NCI-H1417 treated with DMSO at 0.1 percent for 48 hours (cell line): ENCODE data around the gene EBF3.

Source experiments
- DNase-seq: peaks from one replicate; lab custom pipeline; 2025; lab: John Stamatoyannopoulos, UW

Gene EBF3

DNA sequence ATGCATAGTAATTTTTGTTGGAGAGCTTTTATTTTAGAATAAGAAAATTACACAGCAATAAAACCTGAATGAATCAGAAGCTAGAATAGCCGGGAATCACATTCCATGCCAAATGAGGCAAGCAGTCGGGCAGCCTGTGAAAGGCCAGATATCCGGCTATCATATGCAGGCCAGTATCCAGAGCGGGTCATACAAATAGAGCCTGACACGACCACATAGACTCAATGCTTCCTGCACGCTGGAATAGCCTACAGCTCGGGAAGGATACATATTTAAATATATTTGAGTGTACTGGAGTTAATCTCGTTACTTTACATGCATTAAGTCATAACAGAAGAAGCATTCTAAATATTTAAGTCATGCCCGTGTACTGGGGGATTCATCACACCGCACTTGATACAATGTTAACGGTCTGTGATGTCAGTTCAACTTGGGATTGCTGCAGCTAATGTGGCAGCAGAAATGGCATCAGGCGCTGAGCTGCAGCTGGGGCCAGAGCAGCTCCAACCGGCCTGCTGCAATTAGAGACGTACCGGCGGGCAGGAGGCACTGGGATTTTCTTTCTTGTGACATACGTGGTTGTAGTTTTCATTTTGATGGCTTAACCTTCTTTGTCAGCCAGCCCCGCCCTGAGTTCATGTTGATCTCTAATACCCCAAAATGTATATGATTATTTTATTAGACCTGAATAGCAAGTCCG lies 112.0 kb downstream of the EBF3 start:
- DNase-seq: no peak

DNA sequence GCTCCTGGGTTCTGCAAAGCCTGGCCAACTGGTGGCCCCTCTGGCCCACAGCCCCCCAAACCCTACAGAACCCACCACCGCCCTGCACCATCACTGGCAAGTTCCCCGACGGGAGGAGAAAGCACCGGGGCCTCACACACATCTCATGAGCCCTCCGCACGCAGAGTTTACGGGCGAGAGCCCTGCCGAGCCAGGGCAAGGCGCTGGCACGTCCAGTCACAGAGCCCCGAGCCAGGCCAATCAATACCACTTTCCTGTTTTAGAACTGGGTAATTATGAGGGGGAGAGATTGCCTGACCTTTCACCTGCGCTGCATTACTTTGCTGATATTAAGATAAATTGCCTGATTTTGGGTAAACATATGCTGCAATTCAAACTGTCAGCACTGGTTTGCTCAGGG lies 113.3 kb downstream of the EBF3 start:
- DNase-seq: no peak

DNA sequence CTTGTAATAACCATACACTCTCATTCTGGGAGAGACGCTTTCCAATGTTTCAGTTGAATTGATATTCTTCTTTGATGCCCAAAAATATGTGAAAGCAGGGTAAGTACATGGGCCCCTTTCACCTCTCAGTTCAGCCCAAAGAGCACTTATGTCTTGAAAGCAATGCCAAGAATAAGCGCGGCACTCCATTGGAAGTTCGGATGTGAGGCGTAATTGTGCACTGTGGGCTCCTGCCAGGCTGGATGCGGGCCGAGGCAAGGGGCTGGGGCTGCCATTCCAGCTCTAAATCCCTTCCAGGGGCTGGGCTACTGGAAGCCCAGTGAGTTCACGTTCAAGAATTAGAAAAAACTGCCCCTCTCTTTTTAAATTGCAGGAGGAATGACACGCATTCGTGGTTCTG lies 113.8 kb downstream of the EBF3 start:
- no peak for DNase-seq

DNA sequence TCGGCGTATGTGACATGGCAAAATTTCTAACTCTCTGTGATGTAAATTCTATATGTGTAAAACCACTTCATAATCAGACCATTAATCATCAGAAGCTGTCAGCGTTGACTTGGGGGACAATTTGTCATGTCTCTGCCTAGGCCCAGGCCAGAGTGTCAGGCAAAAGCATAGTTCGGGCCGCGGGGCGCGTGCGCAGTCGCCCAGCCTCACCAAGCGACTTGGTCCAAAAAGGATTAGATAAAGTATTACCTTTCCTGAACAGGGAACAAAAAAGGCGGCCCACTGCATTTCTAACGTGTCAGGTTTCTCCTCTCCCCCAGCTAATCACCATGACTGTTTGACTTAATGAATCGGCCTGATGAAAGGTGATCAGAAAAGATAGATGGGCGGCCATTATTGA lies 114.2 kb downstream of the EBF3 start:
- no peak for DNase-seq

DNA sequence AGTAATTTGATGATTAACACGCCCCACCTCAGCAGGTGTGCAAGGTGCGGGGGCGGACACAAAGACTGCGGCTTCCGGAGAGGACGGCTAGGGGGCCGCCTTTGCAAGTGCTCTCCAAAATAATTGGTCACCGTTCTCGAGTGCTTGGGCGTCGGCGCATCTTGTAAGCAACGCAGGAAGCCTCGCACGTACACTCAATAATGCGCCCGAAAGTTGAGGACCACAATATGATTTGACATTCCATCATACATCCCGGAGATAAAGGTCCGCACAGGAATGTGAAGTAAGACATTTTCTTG lies 114.7 kb downstream of the EBF3 start:
- DNase-seq: peak; percentile 52

DNA sequence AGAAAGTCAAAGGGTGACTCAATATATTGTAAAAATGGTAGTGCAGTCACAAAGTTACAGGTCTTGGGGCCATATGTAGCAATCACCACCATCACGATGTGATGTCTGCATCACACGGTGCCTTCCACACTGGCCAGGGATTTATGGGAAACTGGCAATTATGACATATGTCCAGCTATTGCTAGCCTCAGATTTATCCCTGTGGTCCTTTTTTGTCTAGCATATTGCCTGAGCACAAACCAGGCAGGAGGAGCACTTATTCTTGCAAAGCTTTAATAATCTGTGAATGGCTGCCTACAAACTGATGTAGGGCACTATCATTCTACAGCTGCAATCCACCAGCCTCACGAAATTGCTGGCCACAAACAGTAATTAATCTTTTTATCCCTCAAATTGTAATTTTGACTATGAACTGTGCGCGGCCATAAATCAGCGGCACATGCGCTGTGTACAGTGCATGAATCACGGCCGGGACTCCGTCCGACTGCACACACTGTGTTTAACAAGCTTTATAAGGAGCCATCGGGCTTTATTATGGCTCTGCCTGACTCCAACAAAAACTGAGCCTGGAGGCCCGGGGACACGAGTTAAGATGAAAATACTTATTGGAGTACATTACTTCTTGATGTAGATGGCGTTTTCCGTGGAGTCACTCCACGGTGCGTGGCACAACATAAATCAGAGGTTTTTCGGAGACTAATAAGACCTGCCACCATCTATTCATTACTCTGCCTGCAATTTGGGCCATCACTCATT lies 115.2 kb downstream of the EBF3 start:
- DNase-seq: peak; percentile 52

DNA sequence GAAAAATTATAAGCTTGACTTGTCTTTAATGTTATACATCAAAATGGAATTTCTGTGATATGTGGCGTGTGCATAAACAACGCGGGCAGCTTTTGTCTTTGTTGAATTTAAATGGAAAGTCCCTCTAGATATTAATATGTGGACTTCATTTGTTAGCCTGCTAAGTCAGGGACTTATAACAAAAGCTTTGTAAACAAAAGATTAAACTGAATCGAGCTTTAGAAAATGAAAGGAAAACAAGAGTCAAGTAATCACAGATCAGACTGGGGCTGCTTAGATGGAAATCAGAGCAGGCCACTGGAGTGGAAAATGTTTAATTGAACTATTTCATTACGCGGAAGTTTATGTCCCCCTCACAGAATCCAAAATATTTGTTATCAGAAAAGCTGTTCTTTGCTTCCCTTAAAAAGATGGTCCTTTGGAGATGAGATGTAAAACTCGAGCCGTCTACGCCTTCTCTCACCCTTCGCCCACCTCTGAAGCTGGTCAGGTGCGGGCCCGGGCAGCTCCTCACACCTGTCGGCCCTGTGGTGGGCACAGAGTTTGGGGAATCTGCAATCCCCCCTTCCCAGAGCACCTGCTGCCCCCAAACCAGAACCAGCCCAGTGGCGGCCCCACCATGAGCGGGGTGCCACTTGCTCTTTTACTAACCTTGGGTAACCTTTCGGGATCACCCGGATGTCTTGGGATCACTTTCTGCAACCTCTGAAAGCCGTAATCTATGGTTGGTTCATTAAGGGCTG lies 116.2 kb downstream of the EBF3 start:
- DNase-seq: no peak

DNA sequence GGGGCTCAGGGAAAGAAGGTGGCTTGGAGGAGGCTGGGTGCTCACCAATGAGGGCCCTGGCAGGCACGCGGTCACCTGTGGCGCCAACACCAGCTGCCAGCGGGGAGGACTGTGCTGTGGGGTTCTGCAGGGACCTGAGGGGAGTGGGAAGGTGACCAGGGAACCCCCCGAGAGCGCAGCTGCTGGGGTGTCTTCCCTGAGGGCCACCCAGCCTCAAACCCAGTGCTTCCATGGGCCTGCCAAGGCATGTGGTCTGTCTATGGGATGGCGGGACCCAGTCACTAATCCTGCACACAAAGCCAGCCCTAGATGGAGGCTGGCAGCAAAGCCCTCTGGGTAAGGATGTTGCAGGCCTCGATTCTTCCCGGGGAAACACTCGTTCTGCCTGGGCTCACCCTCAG lies 117.1 kb downstream of the EBF3 start:
- DNase-seq: no peak

DNA sequence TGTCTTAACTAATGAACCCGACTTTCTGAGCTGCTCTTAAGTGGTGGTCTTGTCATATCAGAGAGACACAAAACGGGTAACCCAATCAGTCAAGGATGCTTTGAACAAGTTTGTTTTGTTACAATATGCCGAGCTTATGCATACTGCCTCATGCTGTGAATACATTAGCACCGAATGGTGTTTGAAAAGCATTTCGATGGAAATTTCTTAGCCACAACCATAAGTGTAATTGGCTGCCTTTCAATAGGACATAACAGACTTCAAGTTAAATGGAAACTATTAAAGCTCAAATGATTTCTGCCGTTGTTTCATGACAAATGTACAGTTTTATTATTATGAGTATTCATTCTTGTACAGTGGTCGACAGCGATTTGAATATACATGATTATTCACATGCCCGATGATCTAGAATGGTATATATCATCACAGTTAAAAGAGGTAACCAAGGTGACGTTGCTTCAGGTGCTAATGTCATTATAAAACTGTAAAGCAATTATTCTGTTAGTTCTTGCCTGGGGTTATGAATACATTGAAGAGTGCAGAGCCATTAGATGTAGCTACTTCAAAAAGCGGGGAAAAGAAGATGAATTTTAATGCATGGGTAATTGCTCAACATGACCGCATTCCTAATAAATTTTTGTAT lies 118.8 kb downstream of the EBF3 start:
- DNase-seq: peak; percentile 39

DNA sequence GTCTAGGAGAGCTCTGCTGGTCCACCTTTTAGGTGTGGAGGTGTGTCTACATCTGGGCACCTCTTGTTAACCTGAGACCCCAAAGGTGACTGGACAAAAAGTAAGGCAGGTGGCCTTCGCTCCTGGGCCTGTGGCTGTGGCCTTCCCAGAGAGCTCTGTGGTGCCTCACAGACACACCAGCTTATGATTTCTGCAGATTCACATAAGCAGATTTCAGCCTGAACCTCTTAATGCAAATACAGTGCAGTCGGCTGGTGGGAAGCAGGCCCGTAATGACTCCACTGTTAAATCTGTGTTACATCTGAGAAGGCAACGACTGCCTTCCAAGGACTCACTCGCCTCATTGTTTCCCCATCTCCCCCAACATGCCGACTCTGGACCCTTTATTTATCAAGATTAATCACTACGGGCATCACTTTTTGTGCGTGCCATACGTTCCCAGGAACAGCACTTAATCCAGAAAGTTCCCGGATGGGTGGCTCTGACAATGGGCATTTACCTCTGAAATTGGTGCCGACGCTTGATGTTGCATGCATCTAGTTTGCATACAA lies 119.8 kb downstream of the EBF3 start:
- DNase-seq: no peak

DNA sequence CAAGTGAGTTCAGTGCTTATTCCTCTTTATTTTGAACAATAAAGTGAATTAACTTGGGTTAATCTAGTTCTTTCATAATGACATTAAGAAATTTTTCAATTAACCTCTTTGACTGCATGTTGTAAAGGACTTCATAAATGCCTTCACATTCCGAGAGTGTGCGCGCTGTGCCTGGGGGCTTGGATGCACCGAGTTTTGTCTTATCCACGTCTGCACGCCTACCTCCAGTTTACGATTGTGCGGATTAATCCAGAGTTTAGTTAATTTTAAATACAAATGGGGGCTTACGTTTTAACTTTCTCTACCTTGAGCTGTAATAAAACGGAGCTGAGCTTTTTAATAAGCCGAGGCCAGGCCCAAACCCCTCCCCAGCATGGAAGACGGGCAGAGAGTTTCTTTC lies 120.4 kb downstream of the EBF3 start:
- DNase-seq: no peak

DNA sequence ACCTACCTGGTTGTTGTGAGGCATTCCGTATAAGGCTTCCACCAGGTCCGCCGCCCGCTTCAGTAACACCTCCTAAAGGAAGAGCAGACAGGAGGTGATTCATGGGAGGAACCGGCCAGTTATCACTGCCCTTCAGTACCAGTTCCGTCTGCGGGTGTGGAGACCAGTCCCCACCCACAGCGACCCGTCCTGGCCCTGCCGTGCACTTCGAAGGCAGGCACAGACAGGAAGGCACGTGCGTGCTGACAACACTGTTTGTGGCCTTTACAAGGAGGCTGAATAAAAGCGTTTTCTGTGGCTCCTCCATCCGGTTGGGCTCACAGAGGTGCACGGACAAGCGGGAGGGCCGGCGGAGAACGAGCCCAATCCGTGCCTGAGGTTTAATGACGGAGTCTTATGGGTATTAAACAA lies 120.9 kb downstream of the EBF3 start:
- DNase-seq: no peak

DNA sequence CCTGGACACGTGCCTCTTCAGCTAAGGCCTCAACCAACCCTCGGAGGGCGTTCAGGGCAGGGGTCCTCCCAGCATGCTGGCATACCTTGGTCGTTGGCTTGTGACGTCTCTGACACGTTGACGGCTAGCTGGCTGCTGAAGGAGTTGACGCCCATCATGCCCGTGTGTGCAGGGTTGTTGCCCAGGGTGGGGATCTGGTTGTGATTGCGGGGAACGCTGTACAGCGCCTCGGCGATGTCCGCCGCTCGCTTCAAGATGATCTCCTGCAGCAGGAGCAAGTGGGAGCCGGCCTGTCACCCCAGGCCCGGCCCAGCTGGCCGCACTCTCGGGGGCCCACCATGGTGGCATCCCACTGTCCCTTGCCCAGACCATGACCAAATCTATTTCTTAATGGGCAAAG lies 122.0 kb downstream of the EBF3 start:
- DNase-seq: no peak

DNA sequence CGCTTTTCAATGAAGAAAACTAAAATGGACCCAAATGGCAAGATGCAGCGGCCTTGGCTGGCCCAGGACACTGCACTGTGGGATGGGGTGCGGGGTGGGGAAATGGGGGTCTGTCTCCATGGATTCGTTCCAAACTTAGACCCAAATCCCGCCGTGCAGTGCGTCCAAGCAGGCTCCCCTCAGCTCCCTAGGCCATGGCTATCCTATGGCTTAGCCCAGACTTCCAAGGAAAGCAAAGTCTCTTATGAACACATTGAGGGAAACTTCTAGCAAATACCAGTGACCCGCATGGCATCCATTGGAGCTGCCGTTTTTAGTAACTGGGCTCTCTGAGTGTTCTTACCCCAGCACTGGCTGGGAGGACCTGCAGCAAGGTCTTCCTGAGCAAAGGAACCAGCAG lies 122.5 kb downstream of the EBF3 start:
- no peak for DNase-seq

DNA sequence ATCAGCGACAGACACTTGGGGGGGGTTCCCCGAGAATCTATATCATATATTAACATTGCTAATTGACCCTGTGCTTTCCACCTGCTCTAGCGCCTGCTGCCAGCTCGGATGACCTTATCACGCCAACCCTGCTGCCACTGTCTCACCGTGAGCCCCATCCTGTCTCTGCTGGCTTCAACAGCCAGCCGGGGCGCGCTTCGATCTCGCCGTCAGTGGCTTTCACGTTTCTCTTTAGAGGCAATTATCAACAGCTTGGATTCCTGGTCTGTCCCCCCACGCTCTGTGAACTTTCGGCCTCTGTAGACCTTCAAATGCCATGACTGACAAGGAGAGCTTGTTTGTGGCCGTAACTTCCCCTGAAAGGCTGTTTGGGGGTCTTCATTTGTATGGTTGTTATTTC lies 123.0 kb downstream of the EBF3 start:
- DNase-seq: no peak

DNA sequence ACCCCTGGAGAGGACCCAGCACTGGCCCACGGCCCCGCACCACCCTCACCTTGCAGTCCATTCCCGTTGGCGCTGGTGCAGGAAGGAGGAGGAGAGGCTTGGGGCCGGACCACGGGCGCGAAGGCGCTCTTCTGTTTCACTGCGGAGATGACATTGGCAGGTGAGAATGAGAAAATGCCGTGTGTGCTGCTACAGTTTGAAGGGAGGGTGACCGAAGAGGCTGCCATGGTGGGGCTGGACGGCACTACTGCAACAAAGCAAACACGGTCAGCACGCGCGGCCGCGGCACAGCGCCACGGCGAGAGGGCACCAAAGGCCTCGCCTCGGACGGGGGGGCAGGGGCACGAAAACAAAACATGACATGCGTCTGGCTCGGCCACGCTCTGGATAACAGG lies 123.9 kb downstream of the EBF3 start:
- no peak for DNase-seq

DNA sequence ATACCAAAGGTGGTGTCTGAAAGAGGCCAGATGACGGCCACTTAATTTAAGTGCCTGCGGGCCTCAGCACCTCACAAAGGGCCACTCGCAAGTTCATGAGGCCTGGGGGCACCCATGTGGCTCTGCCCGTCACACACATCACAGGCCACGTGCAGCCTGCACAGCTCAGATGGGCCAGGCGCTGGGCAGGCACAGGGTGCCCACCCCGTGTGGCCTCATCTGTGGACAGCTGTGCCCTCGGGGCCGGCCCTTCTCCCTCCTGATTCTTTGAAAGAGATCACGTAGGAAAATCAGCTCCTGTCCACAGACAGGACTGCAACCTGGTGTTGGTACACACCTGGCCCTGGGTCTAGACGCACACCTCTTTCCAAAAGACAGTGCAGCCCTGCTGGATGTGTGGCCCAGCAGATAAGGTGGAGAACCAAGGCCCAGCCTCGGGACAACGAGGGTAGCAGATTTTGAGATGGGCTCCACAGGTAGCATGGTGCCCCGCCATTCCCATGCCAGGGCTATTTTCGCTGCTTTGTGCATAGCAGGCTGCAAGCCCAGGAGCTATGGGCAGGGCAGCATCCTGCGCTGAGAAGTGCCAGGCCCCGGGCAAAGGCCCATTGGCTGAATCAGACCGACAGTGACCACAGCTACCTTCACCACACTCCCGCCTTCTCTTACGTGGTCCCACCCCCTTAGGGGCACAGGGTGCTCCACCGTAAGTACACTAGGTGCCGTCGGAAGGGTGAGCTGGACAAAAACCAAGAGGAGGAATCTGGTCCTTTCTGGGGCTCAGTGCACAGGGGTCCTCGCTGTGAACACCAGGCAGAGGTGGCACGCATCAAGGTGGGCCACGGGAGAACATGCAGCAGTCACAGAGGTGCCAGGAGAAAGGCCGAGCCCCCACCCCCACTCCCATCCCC lies 124.5 kb downstream of the EBF3 start:
- no peak for DNase-seq

DNA sequence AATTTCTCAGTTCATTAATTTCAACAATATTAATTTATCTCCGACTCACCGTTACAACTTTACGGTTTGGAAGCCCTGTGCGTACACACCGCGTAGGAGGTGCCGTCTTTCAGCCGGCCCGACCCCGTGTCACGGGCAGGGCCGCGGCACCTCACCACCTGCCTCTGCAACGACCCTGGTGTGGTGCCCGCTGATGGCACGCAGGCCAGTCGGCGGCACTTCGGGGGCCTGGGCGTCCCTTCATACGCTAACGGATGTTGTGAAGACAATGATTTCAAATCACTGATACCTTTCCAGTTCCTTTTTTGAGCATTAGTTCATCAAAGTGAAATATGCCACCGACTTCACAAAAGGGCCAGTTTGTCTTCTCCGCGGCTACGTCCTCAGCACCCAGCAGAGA lies 125.3 kb downstream of the EBF3 start:
- DNase-seq: no peak

DNA sequence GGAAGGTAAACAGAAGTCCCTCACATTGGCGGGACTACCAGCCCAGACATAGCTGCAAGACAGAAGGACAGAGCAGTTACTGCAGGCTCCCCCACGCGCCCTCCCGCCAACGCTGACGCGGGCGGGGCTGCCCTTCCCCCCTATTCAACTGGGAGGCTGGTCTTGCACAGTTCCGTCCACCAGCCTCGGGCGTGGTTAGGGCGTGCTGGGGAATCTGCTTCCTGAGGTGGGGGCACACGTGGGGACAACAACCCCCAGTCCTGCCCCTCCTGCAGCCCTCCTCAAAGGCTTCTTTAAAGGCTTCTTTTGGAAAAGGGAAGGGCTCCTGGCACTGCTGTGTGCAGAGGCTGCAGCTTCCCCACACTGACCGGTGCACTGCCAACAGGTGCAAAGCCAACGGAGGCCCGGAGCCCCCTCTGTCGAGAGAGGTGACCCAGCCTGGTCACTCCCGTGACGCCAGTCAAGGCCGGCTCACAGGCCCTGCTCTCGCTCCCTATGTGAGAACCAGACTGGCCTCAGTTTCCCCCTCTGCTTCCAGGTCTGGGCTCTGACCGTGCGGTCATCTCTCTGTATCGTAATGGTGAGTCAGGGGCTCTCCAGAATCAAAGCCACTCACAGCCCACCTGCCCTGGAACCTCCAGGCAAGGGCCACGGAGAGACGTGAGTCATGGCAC lies 126.0 kb downstream of the EBF3 start:
- DNase-seq: no peak

DNA sequence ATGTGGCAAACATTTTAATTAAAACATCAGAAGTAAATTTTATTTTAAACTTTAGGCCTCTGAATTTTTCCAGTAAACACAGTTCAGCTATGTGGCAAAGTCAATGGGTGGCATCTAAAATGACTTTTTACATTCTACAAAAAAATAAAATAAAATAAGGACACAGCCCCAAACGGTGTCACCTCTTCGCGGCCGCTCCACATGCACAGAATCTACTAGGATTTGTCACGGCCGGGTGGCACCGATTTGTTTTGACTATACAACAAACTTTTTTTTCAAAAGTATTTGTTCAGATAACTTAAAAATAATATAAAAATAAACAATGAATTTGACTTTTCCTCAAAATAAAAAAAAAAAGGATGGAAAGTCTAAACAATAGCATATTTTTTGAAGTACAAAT lies 127.8 kb downstream of the EBF3 start:
- no peak for DNase-seq
